ENCODE data around the gene OR1F1.

DNA sequence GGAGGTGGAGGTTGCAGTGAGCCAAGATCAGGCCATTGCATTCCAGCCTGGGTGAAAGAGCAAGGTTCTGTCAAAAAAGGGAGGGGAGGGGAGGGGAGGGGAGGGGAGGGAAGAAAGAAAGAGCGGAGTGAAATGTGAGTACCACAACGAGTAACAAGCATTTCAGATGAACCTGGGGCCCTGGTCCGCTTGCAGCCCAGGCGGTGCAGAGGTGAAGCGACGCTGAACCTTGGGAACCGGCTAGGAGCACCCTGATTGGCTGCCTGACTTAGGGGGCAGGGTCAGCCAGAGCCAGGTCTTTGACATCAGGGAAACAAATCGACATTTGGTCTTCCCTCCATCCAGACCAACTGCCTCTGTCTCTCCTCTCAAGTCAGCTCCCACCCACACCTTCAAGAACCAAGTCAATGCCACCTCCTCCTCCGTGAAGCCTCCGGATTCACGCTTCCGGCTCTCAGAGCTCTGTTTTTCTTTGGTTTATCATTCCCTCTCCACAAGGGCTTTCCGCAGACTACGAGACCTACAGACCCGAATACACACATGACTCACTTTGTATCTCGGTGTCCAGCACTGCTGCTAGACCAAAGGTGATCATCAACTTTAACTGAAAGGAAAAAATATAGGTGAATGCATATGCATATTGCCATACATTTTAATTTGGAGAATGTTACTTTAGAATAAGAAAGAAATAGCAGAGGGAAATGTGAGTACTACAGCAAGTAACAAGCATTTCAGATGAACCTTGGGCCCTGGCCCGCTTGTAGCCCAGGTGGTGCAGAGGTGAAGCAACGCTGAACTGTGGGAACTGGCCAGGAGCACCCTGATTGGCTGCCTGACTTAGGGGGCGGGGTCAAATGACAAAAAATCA is 19.3 kb downstream of the OR1F1 start:
- TF ChIP-seq, protein P1, sequence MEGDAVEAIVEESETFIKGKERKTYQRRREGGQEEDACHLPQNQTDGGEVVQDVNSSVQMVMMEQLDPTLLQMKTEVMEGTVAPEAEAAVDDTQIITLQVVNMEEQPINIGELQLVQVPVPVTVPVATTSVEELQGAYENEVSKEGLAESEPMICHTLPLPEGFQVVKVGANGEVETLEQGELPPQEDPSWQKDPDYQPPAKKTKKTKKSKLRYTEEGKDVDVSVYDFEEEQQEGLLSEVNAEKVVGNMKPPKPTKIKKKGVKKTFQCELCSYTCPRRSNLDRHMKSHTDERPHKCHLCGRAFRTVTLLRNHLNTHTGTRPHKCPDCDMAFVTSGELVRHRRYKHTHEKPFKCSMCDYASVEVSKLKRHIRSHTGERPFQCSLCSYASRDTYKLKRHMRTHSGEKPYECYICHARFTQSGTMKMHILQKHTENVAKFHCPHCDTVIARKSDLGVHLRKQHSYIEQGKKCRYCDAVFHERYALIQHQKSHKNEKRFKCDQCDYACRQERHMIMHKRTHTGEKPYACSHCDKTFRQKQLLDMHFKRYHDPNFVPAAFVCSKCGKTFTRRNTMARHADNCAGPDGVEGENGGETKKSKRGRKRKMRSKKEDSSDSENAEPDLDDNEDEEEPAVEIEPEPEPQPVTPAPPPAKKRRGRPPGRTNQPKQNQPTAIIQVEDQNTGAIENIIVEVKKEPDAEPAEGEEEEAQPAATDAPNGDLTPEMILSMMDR (IDR thresholded peaks at IDR 0.05), result no peak
- no peak for TF ChIP-seq POLR2A (IDR thresholded peaks at IDR 0.05)
